HG02763 (cell line): ENCODE data around the gene UFD1.
A peak's percentile ranks its signal among the peaks of the same experiment; 100 is the strongest.

ENCODE experiments used
- ATAC-seq: cut with Tn5 transposase; IDR thresholded peaks from one replicate; pipeline ENCODE4 v1.9.1; 2021; ENCODE audit warnings: mild to moderate bottlenecking, moderate library complexity; ENCODE audit not compliant: unreplicated experiment

UFD1 gene

GRCh38 chr22:19431649-19432132 is 47.3 kb downstream of the UFD1 start, which contains the start of gene HIRA:
Gene HIRA (minus strand): TSS chr22:19431733. CDS start chr22:19431476, 257 bp downstream.
- ATAC-seq: peak; percentile 52

GRCh38 chr22:19430890-19431541 is 48.0 kb downstream of the UFD1 start:
- peak; percentile 7 for ATAC-seq

- no peak for ATAC-seq
These were observed 48.8 kb downstream of the UFD1 start for GRCh38 chr22:19429950-19430889.

DNA sequence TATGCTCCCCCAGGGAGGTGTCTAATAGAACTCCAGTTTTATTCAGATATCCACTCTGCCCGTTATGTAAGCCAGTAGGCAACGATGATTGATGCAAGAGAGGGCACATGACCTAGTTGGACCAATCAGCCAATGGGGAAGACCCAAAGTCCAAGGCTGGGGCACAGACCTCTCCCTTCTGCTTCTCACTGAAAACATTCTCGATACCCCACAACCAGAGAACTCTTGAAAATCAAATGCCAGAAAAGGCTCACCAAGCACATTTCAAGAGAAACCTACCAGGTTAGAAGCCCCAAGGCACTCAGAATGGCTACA is 54.9 kb downstream of the UFD1 start:
- ATAC-seq: no peak

DNA sequence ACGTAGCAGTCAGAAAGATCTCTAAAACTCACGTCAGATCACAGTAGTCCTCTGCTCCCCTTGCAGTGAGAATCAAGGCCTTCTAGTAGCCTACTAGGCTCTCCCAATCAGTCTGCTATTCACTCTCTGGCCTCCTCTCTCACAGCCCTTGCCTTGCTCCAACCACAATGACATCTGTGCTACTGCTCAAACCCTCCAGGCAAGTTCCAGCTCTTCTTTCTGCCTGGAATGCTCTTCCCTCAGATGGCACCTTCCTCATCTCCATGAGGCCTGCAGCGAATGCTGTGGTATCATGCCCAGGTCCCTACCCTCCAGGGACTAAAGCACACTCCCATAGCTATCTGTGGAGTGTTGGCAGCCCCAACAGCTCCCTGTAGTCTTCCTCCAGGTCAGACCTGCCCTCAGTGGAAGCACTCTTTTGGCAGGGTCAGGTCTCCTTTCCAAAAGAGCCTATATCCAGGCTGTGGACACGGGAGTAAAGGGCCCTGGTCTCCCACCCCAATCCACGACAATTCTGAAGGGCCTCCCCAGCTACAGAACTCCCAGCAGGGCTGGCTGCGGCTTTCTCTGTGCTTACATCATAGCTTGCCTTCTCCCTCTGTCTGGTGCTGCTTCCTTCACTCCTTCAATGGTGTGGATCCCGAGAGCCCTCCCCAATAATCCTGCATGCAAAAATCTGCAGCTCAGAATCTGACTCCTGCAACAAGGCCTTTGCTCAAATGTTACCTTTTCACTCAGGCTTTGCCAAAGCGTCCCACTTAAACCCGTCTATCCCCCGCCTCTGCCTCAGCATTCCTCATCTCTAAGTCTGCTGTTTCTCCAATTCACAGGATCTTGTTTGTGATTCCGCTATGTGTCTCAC is 56.3 kb downstream of the UFD1 start:
- no peak for ATAC-seq

DNA sequence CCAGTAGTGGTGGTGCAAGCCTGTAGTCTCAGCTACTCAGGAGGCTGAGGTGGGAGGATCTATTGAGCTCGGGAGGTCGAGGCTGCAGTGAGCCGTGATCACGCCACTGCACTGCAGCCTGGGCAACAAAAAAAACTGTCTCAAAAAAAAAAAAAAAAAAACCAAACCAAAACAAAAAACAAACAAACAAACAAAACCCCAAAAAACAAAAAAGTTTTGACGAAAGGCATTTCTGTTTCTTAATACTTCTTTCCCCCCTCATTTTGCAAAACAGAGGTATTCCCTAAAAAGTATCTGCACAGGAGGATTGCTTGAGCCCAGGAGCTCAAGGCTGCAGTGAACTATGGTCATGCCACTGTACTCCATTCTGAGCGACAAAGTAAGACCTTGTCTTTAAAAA is 58.7 kb downstream of the UFD1 start:
- ATAC-seq: no peak

GRCh38 chr22:19419464-19420178 is 59.4 kb downstream of the UFD1 start:
- no peak for ATAC-seq

GRCh38 chr22:19419086-19419463 is 59.9 kb downstream of the UFD1 start:
- ATAC-seq: no peak

GRCh38 chr22:19412923-19413322 is 66.1 kb downstream of the UFD1 start:
- ATAC-seq: no peak

DNA sequence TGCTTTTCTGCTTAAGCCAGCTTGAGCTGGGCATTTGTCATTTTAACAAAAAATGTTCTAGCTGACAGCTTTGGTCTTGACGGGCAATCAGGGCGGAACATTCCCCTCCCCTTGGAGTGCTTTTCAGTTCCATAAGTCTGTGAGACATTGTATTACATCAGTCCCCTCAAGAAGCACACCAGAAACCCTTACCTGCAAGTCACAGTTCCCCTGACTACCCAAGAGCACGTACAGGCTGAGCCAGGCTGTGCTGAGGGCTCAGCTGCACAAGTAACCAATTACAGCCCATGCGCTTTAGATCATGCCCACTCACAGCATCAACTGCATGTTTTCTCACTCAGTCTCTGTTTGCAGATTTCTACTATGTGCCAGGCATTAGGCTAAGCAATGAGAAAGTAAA is 66.5 kb downstream of the UFD1 start:
- ATAC-seq: no peak

DNA sequence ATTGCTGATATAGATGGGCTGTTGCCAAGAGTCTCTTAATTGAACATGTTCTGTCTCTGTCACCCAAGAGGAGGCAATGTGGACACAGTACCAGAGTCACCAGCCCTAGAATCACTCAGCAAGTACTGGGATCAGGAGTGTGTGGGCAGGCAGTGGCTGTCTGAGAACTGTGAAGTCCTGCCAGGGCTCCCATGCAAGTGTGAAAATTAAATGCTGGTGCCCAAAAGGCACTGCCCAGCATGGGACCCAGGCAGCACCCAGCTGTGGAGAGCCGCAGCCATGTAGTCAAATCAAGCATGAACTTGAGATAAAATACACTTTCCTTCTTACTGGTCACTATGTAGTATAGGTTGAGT is 67.3 kb downstream of the UFD1 start:
- ATAC-seq: no peak

GRCh38 chr22:19410941-19411689 is 67.9 kb downstream of the UFD1 start:
- no peak for ATAC-seq

GRCh38 chr22:19407649-19408606 is 71.1 kb downstream of the UFD1 start:
- no peak for ATAC-seq

DNA sequence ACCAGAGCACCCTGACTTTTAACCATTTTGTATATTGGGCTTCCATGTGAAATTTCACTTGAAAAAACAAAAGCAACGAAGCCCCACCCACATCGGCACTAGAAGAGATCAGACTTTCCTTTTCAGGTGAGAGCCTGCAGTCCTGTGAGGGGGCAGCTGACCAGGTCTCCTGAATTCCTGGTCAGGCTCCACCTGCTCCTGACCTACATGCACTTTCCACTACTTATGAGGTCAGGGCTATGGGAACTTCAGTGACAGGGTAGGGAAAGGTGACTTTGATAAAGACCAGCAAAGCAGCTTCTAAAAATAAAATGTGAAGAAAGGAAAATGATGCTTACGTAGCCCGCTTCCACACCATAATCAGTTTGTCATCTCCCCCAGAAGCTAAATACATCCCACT is 72.1 kb downstream of the UFD1 start:
- no peak for ATAC-seq

DNA sequence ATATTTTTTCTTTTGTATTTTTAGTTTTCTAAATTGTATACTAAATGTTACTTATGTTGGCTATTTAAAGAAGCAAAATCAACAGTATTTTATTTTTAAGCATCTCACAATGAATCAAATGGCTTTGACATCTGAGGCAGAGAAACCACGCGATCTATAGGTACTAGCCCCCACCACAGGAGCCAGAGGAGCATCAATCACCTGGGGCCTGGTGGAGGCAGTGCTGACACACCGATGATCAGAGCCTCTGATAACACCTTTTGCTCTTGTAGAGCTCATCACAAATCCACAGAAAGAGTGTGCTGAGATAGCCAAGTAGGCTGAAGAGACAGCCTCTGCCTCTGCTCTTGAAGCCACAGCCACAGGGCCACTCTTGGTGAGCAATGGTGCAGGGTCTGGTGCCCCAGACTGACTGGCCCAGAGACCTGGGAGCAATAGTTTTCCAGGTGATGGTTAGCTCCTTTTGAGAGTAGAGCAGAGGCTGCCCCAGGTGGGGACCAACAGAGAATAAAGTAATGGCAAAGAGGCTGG is 72.6 kb downstream of the UFD1 start:
- no peak for ATAC-seq

GRCh38 chr22:19405652-19406051 is 73.3 kb downstream of the UFD1 start:
- no peak for ATAC-seq

DNA sequence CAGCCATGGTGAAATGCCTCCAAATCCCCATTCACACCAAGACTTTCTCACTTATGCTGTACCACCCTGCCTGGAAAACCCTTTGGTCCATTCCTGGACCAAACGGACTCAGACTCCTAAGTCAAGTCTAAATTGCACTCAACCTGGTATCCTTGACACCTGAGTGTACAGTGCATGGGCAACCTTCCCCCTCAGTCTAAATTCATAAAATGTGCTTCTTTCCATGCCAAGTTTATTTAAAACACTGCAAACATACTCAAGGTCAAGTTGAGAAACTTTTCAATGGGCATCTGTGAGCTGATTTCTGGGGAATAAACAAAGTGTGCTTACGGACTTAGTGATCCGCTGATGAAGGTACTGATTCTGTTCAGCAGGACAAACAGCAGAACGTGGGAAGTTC is 73.9 kb downstream of the UFD1 start:
- ATAC-seq: no peak

DNA sequence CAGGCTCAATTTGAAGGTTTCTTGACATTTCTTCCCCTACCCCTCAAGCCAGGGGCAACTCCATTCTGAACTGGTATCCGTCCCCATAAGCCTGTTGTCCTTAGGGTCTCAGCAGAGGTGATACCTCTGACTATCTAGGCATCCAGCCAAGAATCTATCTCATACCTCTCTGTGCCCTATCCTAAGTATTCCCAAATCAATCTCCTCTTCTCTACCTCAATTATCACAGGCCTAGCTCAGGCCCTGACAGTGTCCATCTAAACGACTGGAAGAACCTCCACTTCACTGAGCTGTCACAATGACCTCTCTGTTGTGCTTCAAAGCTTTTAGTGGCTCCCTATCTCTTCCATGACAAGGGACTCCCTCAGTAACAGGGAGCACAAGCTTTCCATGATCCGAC is 74.3 kb downstream of the UFD1 start:
- ATAC-seq: no peak
